Mononuclear cell (primary cell): ENCODE measurements around the gene PDE4B. TPM values are rescaled to one million over a fixed set of nuclear protein-coding genes. Genes with fewer than 3 reads are reported as not detected.

Source experiments
- H3K27me3 ChIP-seq: 2 replicates; pipeline ENCODE4 v1.6.0; 2011; ENCODE audit warnings: low read length, control low read depth; ENCODE audit not compliant: insufficient read depth
- H3K4me1 ChIP-seq: 2 replicates; pipeline ENCODE4 v1.5.1; 2011; ENCODE audit warnings: mild to moderate bottlenecking, low read length, control low read depth; ENCODE audit not compliant: insufficient read depth
- H3K4me3 ChIP-seq: 2 replicates; pipeline ENCODE4 v1.5.1; 2011; ENCODE audit warnings: mild to moderate bottlenecking, low read length, moderate library complexity
- H3K9me3 ChIP-seq: 2 replicates; pipeline ENCODE4 v1.5.1; 2011; ENCODE audit warnings: low read depth, mild to moderate bottlenecking, control low read depth, low read length
- total RNA-seq: library from RNA; depleted of rRNA; stranded (reverse); fragments of >200 nt; gene quantifications from one replicate; pipeline ENCODE4 v1.2.3, GENCODE V29; 2012

Gene PDE4B
- total RNA-seq, 1 donor: 518 TPM

DNA sequence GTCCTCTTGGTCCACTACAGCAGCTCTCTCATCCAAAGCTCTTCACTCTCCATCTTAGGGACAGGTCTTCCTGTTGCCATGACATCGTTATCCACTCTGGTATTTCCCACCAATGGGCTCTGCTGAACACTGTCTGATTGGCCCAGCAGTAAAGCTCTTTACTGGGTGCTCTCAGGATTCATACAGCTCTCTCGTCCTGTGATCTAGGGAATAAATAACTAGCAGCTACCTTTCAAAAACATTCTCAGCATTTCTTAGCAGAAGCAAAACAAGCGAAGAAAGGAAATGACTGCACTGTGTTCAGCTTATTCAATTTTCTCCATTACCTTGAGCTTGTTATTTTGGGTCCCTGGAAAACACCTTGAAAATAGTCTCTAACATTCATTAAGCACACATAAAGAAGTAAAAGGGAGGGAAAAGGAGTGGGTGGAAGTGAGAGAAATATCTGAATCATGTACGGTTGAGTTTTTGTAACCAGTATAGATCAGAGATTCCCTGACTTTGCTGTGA lies 577.8 kb downstream of the PDE4B start:
- Histone ChIP-seq H3K27me3 (no peaks in the 10 kb centered on the region), H3K9me3 (no peaks in the 10 kb centered on the region), H3K4me1 (peaks cover 57% of the 10 kb centered on the region), H3K4me3 (no peak overlapping the region)

DNA sequence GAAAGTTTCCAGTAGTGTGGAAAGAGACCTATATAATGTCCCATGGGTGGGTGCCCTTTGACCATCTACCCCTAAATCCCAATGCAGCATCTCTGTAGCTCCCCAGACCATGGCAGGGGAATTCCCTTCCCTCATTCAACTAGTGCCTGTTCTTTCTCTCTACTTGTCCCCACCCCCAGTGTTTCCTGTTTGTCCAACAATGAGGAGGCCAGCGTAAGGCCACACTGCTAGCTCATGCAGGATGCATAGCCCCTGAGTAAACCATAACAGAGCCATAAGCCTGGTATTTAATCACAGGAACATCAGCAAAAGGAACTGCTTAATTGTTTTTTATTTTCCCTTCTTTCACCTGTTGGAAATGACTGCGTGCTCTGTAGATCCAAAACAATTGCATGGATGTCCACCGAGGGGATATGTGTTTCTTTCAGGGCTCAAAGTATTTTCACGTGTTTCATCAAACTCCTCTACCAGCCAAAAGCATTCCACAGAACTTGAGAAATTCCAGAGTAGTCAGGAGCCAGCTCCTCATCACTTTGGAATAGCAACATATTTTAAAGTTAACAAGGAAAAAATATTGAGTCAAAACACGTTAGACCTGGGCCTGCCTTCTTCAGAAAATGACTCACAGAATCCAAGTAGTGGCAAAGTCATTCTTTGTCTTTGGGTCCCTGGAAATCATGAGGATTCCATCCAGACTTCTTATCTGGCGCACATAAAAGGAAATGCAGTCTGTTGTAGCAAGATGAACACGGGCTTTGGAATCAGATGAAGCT lies 578.7 kb downstream of the PDE4B start:
- H3K9me3 ChIP-seq: no peaks in the 10 kb centered on the region
- H3K27me3 ChIP-seq: no peaks in the 10 kb centered on the region
- peaks cover 66% of the 10 kb centered on the region for H3K4me1 ChIP-seq
- no peak overlapping the region for H3K4me3 ChIP-seq

DNA sequence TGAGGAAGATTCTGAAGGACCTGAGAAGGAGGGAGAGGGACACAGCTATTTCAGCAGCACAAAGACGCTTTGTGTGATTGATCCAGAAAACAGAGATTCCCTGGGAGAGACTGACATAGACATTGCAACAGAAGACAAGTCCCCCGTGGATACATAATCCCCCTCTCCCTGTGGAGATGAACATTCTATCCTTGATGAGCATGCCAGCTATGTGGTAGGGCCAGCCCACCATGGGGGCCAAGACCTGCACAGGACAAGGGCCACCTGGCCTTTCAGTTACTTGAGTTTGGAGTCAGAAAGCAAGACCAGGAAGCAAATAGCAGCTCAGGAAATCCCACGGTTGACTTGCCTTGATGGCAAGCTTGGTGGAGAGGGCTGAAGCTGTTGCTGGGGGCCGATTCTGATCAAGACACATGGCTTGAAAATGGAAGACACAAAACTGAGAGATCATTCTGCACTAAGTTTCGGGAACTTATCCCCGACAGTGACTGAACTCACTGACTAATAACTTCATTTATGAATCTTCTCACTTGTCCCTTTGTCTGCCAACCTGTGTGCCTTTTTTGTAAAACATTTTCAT lies 579.9 kb downstream of the PDE4B start:
- no peak overlapping the region for H3K4me3 ChIP-seq
- no peaks in the 10 kb centered on the region for H3K9me3 ChIP-seq
- H3K4me1 ChIP-seq: peaks cover 69% of the 10 kb centered on the region
- no peaks in the 10 kb centered on the region for H3K27me3 ChIP-seq

DNA sequence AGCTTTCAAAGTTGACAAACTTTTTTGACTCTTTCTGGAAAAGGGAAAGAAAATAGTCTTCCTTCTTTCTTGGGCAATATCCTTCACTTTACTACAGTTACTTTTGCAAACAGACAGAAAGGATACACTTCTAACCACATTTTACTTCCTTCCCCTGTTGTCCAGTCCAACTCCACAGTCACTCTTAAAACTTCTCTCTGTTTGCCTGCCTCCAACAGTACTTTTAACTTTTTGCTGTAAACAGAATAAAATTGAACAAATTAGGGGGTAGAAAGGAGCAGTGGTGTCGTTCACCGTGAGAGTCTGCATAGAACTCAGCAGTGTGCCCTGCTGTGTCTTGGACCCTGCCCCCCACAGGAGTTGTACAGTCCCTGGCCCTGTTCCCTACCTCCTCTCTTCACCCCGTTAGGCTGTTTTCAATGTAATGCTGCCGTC lies 580.5 kb downstream of the PDE4B start:
- H3K9me3 ChIP-seq: no peaks in the 10 kb centered on the region
- H3K27me3 ChIP-seq: no peaks in the 10 kb centered on the region
- H3K4me3 ChIP-seq: no peak overlapping the region
- peaks cover 69% of the 10 kb centered on the region for H3K4me1 ChIP-seq

DNA sequence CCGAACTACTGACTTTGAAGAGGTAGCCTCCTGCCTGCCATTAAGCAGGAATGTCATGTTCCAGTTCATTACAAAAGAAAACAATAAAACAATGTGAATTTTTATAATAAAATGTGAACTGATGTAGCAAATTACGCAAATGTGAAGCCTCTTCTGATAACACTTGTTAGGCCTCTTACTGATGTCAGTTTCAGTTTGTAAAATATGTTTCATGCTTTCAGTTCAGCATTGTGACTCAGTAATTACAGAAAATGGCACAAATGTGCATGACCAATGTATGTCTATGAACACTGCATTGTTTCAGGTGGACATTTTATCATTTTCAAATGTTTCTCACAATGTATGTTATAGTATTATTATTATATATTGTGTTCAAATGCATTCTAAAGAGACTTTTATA lies 581.5 kb downstream of the PDE4B start:
- Histone ChIP-seq H3K4me1 (peaks cover 69% of the 10 kb centered on the region), H3K4me3 (no peak overlapping the region)

DNA sequence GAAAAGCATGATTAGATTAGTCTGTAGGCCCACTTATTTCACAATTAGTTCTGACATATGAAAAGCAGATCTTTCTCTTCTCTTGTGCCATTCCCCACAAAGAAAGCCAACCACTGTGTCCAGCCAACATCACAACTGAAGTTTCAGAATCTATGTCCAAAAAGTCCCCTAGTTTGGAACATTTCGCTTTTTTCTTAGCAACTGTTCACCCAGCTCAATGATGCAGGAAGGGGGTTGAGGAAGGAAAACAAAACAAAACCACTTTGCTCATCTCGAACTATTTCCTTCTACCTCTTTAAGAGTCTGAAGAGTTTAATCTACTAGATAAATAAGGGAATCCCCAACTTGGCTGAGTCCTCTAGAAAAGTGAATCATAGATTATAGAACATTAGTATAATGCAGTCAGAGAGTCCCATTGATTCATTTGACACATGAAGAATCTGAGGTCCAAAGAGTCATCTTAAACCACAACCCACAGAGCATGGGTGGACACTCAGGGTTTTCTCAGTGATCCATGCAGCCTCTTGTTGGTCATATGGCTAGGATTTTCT lies 581.9 kb downstream of the PDE4B start:
- Histone ChIP-seq H3K9me3 (no peaks in the 10 kb centered on the region), H3K27me3 (no peaks in the 10 kb centered on the region), H3K4me1 (peaks cover 70% of the 10 kb centered on the region), H3K4me3 (no peak overlapping the region)

More for the DNA sequence above, 581.5 kb downstream of the PDE4B start:
- no peaks in the 10 kb centered on the region for H3K27me3 ChIP-seq
- no peaks in the 10 kb centered on the region for H3K9me3 ChIP-seq

DNA sequence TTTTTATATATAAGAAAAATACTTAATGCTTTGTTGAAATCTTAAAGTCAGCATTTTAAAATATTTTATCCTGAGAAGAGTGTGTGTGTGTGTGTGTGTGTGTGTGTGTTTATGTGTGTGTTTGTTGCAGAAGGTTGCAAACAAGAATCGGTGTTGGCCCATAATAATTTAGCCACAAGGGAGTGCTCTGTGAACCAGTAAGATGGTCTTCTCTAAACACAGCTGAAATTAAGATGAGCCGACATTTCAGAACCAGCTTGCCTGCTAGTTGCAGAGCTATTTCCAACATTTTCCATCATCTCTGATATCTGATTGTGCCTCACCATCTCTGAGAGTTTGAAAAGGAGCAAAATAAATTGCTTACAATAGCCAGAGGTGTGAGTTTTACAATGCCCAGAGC lies 582.4 kb downstream of the PDE4B start:
- Histone ChIP-seq H3K4me1 (peaks cover 70% of the 10 kb centered on the region), H3K9me3 (no peaks in the 10 kb centered on the region), H3K4me3 (no peak overlapping the region), H3K27me3 (no peaks in the 10 kb centered on the region)

DNA sequence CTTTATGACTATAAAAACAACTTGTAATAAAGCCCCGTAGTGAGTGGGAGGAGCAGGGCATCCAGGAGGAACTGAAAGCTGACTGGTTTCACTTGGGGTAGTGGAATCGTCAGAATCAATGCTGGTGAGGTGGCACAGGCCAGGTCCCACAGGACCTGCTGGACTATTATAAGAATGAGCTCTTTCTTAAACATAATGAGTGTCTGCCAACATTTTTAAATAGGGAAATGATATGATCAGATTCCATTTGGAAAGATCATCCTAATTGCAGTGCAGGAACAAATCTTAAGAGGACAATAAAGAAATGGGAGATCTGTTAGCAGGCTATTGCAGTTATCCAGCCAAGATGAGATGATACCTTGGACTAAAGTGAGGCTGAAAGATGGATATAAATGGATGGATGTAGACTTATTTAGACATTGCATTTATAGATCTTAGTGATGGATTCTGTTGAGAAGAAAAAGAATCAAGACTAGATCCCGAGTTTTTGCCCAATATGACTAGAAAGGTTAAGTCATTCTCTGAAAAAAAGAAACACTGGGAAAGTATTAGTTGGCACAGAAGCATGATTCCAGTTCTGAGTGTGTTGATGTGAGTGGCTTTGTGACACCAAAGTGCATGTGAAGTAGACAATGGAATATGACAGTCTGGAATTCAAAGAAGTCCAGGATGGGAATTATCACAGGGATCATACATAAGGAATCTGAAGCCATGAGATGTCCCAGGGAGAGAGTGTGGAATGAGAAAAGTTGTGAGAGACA lies 587.9 kb downstream of the PDE4B start:
- Histone ChIP-seq H3K4me1 (peaks cover 58% of the 10 kb centered on the region), H3K4me3 (no peak overlapping the region), H3K27me3 (no peaks in the 10 kb centered on the region), H3K9me3 (no peaks in the 10 kb centered on the region)

DNA sequence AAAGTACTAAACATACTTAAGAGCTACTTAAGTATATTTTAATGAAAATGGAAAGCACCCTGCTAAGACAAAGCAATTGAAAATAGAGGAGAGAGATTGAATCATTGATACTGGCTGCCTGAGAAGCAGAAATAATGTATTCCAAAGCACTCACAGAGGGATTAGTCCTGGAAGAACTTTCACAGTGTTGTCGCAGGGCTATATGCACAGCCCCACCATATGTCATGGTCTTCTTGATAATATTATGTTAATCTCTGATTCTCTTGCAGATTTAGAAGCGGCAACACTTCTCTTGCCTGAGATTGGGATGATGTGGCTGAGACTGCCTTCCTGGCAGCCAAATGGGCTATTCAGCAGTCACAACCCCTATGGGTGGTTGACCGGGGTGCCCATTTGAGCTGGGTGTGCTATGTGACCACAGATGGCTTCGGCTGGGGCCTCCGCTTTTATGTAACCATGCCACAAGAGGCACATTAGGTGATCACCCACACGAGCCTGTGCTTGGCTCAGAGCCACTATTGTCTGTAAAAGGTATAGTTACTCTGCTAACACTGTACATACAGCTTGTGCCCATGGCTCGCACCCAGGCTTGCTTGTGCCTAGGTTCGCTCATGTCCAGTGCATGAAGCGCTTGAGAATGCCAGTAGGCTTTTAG lies 589.1 kb downstream of the PDE4B start:
- H3K27me3 ChIP-seq: no peaks in the 10 kb centered on the region
- no peak overlapping the region for H3K4me3 ChIP-seq
- peaks cover 2% of the 10 kb centered on the region for H3K9me3 ChIP-seq
- peaks cover 47% of the 10 kb centered on the region for H3K4me1 ChIP-seq

DNA sequence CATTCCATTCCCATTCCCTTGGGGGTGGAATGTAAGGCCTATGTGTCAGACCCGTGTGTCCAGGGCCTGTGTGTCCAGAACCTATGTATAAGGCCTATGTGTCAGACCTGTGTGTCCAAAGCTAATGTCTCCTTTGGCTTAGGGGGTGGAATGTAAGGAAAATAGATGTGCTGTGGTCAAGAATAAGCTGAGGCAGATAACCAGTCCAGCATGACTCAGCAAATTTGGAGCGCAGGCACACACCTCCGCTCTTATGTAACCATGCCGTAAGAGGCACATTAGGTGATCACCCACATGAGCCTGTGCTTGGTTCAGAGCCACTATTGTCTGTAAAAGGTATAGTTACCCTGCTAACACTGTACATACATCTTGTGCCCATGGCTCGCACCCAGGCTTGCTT lies 590.5 kb downstream of the PDE4B start:
- Histone ChIP-seq H3K4me3 (no peak overlapping the region), H3K4me1 (peaks cover 47% of the 10 kb centered on the region), H3K9me3 (peaks cover 10% of the 10 kb centered on the region), H3K27me3 (no peaks in the 10 kb centered on the region)

DNA sequence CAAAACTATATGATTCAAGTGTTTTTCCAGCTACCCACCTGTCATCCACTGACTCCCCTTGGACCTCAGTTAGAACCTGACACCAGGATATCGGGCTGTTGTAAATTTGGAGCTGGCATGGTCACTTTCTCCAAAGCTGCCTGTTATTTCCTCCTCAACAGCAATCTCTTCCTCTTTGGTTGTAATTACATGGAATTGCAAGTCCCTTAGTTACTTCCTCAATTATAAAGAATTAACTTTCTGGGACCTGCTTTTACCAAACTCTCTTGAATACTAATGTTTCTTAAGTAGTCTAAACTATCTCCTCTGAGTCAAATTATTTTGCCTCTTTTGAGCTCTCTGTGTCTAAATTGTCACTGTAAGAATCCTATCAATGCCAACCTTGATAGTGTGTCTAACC lies 590.9 kb downstream of the PDE4B start:
- H3K4me1 ChIP-seq: peaks cover 47% of the 10 kb centered on the region
- no peaks in the 10 kb centered on the region for H3K27me3 ChIP-seq
- H3K4me3 ChIP-seq: no peak overlapping the region
- peaks cover 10% of the 10 kb centered on the region for H3K9me3 ChIP-seq

DNA sequence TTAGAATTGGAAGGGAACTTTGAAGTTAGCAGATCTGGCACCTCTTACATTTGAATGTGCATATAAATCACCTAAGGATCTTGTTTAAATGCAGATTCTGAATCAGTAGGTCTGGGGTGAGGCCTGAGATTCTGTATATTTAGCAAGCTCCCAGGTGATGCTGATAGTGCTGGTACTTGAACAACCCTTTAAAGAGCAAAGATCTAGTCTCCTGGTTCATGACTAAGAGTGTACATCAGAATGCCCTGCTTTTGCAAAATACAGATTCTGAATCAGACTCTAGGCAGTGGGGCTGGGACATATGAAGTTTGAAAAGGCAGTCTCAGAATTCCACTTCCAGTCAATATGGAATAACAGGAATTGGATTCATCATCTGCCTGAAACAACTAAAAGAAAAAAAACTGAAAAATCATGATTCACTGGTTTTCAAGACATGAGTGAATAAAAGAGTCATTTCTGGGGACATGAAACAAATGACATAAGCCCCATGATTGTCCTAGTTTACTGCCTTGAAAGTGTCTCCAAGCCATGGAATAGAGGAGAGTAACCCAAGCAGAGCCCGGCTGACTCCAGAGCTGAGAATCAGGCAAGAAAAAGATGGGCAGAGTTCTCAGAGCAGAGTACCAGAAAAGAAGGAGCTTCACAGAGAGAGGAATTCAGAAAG lies 591.7 kb downstream of the PDE4B start:
- Histone ChIP-seq H3K4me1 (peaks cover 47% of the 10 kb centered on the region), H3K9me3 (peaks cover 10% of the 10 kb centered on the region), H3K27me3 (no peaks in the 10 kb centered on the region), H3K4me3 (no peak overlapping the region)

DNA sequence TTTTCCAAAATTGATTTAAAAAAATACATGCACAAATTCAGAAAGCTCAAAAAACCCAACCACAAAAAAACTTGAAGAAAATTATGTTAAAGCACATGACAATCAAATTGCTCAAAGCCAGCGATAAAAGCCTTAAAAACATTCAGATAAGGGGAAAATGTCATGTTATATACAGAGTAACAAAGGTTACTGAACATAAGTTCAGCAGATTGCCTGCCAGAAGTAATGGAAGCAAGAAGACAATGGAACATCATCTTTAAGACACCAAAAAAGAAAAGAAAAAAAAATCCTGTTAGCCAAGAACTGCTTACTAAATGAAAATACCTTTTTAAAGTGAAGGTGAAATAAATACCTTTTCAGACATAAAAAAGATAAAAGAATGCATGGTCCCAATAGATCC lies 594.0 kb downstream of the PDE4B start:
- H3K4me1 ChIP-seq: peaks cover 28% of the 10 kb centered on the region
- no peak overlapping the region for H3K4me3 ChIP-seq
- H3K9me3 ChIP-seq: peaks cover 10% of the 10 kb centered on the region
- H3K27me3 ChIP-seq: no peaks in the 10 kb centered on the region

DNA sequence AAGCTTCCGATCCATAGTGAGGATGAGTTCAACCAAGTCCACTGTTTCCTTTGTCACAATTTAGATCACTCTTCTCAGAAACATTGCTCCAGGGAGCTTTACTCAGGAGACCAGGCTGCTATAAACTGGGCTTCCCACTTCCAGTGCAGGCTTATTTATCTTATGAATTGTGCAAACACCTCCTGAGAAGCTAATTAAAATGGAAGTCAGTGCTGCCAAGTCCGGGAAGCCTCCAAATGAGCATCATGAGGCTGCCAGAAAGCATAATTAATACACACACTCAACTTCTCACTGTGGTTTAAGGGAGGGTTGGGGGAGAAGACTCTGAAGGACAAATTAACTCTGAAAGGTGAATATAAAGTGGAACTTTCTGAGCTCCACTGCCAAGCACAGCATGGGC lies 596.2 kb downstream of the PDE4B start:
- Histone ChIP-seq H3K4me3 (no peak overlapping the region), H3K9me3 (peaks cover 10% of the 10 kb centered on the region), H3K27me3 (no peaks in the 10 kb centered on the region), H3K4me1 (peaks cover 18% of the 10 kb centered on the region)
